PC-9 (cell line): Measurements from ENCODE around the gene SLC35E2B.

Experiments
- EZH2 ChIP-seq: fragments of 200-600 bp; sonication (generic); IDR thresholded peaks from 2 replicates; pipeline ENCODE4 v1.8.0; 2017; ENCODE audit warnings: antibody characterized with exemption, low read depth
- TF ChIP-seq, protein P1 (sequence below): fragments of 200-600 bp; sonication (generic); conservative IDR thresholded peaks from 2 replicates; pipeline ENCODE4 v1.6.1; 2017; ENCODE audit warnings: mixed run types, antibody characterized with exemption, mild to moderate bottlenecking, moderate library complexity

DNA sequence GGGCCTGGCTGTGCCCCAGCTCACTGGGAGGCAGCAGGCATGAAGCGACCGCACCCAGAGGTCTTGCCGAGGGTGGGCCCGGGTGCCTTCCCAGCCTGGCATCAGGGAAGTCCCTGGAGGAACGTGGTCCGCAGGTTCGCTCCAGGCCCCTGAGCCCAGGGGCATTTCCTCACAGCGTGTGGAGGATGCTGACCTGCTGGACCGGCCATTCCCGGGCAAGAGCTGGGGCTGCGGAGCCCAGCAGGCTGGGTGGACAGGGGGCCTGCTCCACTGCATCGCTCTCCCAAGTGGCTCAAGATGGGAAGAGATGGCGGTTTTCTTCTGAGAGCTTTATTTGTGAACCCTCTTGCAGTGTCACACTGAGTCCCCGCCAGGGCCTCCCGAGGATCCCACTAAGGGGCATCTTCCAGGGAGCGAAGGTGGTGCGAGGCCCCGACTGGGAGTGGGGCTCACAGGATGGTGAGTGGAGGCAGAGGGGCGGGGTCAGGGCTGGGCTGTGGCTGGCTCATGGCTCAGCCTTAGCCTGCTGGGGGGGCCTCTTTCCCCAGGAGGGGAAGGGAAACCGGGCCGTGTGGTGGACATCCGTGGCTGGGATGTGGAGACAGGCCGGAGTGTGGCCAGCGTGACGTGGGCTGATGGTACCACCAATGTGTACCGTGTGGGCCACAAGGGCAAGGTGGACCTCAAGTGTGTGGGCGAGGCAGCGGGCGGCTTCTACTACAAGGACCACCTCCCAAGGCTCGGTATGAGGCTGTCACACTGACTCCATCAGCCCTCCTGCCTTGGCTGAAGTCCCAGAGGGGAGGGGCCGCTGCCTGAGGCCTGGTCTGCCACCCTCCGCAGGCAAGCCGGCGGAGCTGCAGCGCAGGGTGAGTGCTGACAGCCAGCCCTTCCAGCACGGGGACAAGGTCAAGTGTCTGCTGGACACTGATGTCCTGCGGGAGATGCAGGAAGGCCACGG, 67.9 kb downstream of the SLC35E2B start:
- TF ChIP-seq, protein P1, sequence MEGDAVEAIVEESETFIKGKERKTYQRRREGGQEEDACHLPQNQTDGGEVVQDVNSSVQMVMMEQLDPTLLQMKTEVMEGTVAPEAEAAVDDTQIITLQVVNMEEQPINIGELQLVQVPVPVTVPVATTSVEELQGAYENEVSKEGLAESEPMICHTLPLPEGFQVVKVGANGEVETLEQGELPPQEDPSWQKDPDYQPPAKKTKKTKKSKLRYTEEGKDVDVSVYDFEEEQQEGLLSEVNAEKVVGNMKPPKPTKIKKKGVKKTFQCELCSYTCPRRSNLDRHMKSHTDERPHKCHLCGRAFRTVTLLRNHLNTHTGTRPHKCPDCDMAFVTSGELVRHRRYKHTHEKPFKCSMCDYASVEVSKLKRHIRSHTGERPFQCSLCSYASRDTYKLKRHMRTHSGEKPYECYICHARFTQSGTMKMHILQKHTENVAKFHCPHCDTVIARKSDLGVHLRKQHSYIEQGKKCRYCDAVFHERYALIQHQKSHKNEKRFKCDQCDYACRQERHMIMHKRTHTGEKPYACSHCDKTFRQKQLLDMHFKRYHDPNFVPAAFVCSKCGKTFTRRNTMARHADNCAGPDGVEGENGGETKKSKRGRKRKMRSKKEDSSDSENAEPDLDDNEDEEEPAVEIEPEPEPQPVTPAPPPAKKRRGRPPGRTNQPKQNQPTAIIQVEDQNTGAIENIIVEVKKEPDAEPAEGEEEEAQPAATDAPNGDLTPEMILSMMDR: no peak
- TF ChIP-seq EZH2: no peak
